WERI-Rb-1 (cell line): ENCODE measurements around the gene PRPS2.

Source experiments
- DNase-seq: peaks from one replicate; pipeline ENCODE4 v3.0.0-alpha.2; 2020
- H3K27ac ChIP-seq: fragments of 250-450 bp; sonication (Bioruptor Pico); 2 replicates; pipeline ENCODE4 v1.5.1; 2020; ENCODE audit warnings: mild to moderate bottlenecking, moderate library complexity
- H3K27me3 ChIP-seq: fragments of 250-450 bp; sonication (Bioruptor Pico); 2 replicates; pipeline ENCODE4 v1.5.1; 2021; ENCODE audit warnings: mild to moderate bottlenecking, low read depth, moderate library complexity; ENCODE audit not compliant: insufficient read depth, severe bottlenecking
- H3K36me3 ChIP-seq: fragments of 250-450 bp; sonication (Bioruptor Pico); 2 replicates; pipeline ENCODE4 v1.5.1; 2020; ENCODE audit warnings: mild to moderate bottlenecking, moderate library complexity
- H3K4me3 ChIP-seq: 2 replicates; pipeline ENCODE4 v1.5.1; 2011; ENCODE audit warnings: low read depth, mild to moderate bottlenecking, control low read depth, low read length
- H3K9me3 ChIP-seq: fragments of 250-450 bp; sonication (Bioruptor Pico); 2 replicates; pipeline ENCODE4 v1.5.1; 2021; ENCODE audit warnings: mild to moderate bottlenecking, moderate library complexity; ENCODE audit not compliant: severe bottlenecking
- CTCF ChIP-seq: IDR thresholded peaks from 2 replicates; pipeline ENCODE4 v1.5.1; 2011; ENCODE audit warnings: low read depth, mild to moderate bottlenecking, control low read depth, inconsistent platforms, low read length

The PRPS2 gene

GRCh38 chrX:12798601-12799000, 7.4 kb downstream of the PRPS2 start:
- no peak for DNase-seq
- Histone ChIP-seq H3K9me3 (no peaks in the 10 kb centered on the region), H3K27me3 (peaks cover 16% of the 10 kb centered on the region), H3K27ac (no peak overlapping the region), H3K4me3 (no peak overlapping the region), H3K36me3 (no peaks in the 10 kb centered on the region; the same call in 1 of the 2 replicates)
- TF ChIP-seq CTCF = no peak

- no peak for TF ChIP-seq CTCF
- no peak overlapping the region for H3K4me3 ChIP-seq
- H3K27me3 ChIP-seq = peaks cover 11% of the 10 kb centered on the region
- no peaks in the 10 kb centered on the region for H3K9me3 ChIP-seq
- no peak for DNase-seq
- H3K27ac ChIP-seq = no peak overlapping the region
- no peaks in the 10 kb centered on the region; the same call in 1 of the 2 replicates for H3K36me3 ChIP-seq
Measured at GRCh38 chrX:12799118-12799517, 7.9 kb downstream of the PRPS2 start.

- Histone ChIP-seq H3K27me3 (peaks cover 7% of the 10 kb centered on the region), H3K27ac (no peak overlapping the region), H3K9me3 (no peaks in the 10 kb centered on the region), H3K4me3 (no peak overlapping the region), H3K36me3 (no peaks in the 10 kb centered on the region; the same call in 1 of the 2 replicates)
- no peak for DNase-seq
- no peak for TF ChIP-seq CTCF
Measured at GRCh38 chrX:12802741-12803140, 11.5 kb downstream of the PRPS2 start.

- DNase-seq = no peak
- no peak for TF ChIP-seq CTCF
- Histone ChIP-seq H3K4me3 (no peak overlapping the region), H3K9me3 (no peaks in the 10 kb centered on the region), H3K27me3 (peaks cover 11% of the 10 kb centered on the region), H3K36me3 (no peaks in the 10 kb centered on the region; the same call in 1 of the 2 replicates), H3K27ac (no peak overlapping the region)
Measured at GRCh38 chrX:12804655-12805054, 13.4 kb downstream of the PRPS2 start.

GRCh38 chrX:12805333-12805732, 14.1 kb downstream of the PRPS2 start:
- Histone ChIP-seq H3K4me3 (no peak overlapping the region), H3K9me3 (no peaks in the 10 kb centered on the region), H3K27ac (no peak overlapping the region), H3K36me3 (no peaks in the 10 kb centered on the region; the same call in 1 of the 2 replicates), H3K27me3 (peaks cover 17% of the 10 kb centered on the region)
- DNase-seq = no peak
- no peak for TF ChIP-seq CTCF

- no peak for DNase-seq
- Histone ChIP-seq H3K27ac (no peak overlapping the region), H3K36me3 (no peaks in the 10 kb centered on the region), H3K9me3 (no peaks in the 10 kb centered on the region), H3K27me3 (peaks cover 24% of the 10 kb centered on the region), H3K4me3 (no peak overlapping the region)
- no peak for TF ChIP-seq CTCF
Measured at GRCh38 chrX:12811658-12812057, 20.4 kb downstream of the PRPS2 start.
